NCI-H1105 treated with DMSO at 0.1 percent for 48 hours (cell line): ENCODE results near the gene C5orf58.
A peak's percentile ranks its signal among the peaks of the same experiment; 100 is the strongest.

ENCODE experiments used
- DNase-seq: peaks from one replicate; lab custom pipeline; 2025; lab: John Stamatoyannopoulos, UW

Gene C5orf58, protein sequence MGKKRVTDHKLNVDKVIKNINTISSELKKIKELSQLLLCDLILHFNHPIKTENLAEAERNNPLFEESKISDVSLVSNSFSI

GRCh38 chr5:170232786-170233185 lies at the start of gene C5orf58:
TSS of gene C5orf58 (plus strand) at chr5:170232985. CDS start at chr5:170234977, 1,992 bp downstream.
- DNase-seq, result no peak

GRCh38 chr5:170183816-170184687 lies 48.7 kb upstream of the C5orf58 start:
- peak; percentile 10 for DNase-seq

DNA sequence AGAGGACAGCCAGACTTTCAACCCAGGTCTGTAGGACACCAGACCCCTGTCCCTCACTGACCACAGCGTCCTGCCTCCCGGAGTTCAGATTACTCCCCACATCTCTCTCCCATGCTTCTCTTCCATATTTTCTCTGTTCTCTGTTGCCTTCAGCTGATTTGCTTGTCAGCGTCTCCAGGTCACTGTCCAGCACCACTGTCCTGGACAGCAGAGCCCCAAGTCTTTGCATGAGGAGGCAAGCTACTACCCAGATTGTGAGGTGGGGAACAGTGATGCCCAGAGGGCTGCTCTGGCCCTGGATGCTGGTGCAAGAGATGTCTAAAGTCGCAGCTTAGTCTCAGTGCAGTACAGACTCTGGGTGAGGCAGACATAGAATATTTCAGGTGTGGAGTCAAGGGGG lies 48.0 kb upstream of the C5orf58 start:
- no peak for DNase-seq

GRCh38 chr5:170186156-170186555 lies 46.6 kb upstream of the C5orf58 start:
- no peak for DNase-seq

DNA sequence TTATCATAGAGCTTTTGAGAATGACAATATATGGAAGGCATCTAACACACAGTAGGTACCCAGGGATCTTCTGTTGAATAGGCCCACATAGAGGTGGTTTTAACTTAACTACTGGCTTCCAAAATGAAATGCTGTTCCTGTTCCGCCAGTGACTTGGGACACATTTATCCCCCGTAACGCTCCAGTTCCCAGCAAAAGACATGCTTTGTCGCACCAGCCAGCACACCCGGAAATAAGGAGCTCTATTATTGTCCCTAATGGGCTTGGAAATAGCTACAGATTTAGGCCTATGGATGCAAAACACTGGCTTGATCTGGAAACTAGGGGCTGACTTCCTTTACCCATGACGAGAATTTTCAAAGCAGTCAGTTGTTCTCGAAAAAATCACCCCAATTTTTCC lies 45.9 kb upstream of the C5orf58 start:
- no peak for DNase-seq

GRCh38 chr5:170190436-170191134 lies 42.2 kb upstream of the C5orf58 start:
- no peak for DNase-seq

DNA sequence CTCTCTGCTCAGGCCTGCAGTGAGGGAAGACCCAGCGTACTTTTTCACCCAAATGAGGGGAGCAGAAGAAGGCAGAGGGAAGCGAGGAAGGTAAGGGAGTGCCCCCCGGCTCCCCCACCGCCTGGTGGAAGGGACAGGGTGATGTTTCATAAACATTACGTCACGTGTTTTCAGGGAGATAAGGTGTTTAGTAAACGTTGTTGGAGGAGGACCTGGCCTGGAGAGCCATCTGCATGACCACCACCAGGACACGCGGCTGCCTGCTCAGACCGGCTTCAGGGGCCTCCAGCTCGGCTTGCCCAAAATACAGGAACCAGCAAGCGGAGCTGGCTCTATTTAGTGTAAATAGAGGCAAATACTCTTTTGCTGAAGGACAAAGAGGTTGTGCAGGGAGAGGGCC lies 40.0 kb upstream of the C5orf58 start:
- DNase-seq, result no peak

DNA sequence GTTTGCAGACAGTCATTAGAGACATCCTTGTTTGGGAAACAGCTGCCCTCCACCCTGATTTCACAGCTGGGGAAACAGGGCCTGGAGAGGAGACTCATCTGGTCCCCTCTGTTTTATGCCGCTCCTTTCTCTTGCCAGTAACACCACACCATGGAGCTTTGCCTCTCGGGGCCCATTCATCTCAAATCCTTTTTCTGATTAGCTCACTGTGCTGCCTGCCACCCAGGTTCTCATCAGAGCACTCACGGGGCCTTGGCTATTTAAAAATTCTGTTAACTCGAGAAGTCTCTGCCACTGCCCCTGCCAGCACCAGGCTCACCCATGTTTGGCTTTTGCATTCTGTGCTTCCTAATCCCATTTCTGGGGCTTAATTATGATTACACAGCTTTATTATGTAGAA lies 36.8 kb upstream of the C5orf58 start:
- peak; percentile 28 for DNase-seq

DNA sequence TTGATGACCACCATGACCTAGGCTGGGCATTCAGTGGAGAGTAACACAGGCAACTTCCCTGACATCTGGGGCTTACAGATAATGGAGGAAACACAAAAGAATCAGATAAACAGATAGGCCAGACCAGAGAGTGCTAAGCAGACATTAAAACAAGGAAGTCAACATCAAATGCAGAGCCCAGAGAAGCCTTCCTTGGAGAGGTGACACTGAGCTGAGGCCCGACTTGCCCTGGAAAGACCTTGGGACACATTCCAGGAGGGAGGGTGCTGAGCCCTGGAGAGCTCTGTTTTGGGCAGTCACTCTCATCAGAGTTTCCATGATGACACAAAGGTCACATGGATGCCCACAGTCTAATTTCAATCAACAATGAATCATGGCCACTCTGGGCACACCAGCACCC lies 31.9 kb upstream of the C5orf58 start:
- DNase-seq, result no peak

DNA sequence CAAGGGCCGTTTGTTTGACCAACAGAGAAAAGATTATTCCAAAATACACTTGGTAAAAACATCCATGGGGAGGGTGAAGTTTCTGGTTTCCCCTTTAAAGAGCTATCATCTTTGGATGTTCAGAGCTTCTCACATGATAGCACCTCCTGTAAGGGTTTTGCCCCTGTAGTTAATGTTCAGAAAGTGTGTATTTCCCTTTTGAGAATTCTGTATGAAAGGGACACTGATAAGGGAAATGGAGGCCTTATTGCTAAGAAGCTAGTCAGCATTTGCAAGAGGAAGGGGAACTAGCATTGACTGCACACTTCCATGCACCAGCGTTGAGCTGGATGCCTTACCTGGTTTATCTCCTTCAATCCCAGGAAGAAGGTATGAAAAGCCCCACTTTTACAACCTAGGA lies 31.5 kb upstream of the C5orf58 start:
- no peak for DNase-seq

GRCh38 chr5:170202117-170202516 lies 30.7 kb upstream of the C5orf58 start:
- no peak for DNase-seq

GRCh38 chr5:170204202-170204601 lies 28.6 kb upstream of the C5orf58 start:
- DNase-seq, result no peak

DNA sequence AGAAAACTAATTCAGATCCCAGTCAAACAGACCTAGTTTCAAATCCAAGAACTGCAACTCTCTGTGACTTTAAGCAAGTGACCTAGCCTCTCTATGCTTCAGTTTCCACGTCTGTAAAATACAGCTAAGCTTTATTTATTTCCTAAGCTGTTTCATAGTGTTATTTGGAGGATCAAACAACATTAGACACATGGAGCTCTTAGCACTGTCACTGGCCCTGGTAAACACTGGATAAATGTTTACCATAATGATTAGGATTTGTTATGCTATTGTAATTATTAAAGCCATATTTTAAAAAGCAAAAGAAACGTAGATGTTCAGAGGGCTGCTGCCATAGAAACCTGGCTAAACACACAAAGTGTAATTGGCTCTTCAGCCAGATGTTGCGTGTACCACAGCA lies 26.6 kb upstream of the C5orf58 start:
- DNase-seq, result no peak

- DNase-seq, result no peak
Observed at GRCh38 chr5:170206958-170207357, 25.8 kb upstream of the C5orf58 start.

GRCh38 chr5:170211575-170212334 lies 21.0 kb upstream of the C5orf58 start:
- DNase-seq, result no peak

- peak; percentile 43 for DNase-seq
Observed at GRCh38 chr5:170216257-170216864, 16.4 kb upstream of the C5orf58 start.

DNA sequence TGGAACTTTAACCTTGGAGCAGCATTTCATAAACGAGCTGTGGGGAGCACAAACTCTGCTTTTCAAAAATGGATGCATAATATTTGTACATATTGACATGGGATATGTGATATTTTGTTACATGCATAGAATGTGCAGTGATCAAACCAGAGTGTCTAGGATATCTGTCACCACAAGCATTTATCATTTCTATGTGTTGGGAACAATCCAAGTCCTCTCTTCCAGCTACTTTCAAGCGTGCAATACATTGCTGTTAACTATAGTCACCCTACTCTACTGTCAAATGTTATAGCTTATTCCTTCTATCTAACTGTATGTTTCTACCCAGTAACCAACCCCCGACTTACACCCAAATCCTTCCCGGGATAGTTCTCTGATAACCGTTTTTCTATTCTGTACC lies 15.0 kb upstream of the C5orf58 start:
- no peak for DNase-seq

DNA sequence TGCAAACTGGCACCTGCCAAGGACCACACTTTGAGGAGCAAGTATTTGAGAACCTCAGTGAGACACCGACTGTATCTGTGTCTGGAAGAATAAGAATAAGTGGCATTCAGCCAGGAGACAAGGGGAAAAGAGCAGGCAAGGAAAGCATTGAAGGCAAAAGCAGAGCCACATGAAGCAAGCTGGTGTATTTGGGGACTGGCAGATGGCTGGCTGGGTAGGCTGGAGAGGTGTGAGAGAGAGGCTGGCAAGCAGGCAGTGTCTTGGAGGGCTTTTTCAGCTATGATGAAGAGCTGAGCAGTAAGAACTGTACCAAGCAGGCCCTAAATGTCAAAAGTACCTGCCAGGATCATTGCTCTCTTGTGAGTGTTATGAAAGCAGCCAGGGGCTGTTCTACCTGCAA lies 14.1 kb upstream of the C5orf58 start:
- no peak for DNase-seq

- DNase-seq, result no peak
Observed at GRCh38 chr5:170219615-170220014, 13.2 kb upstream of the C5orf58 start.

- DNase-seq, result no peak
Observed at GRCh38 chr5:170220191-170220590, 12.6 kb upstream of the C5orf58 start.

DNA sequence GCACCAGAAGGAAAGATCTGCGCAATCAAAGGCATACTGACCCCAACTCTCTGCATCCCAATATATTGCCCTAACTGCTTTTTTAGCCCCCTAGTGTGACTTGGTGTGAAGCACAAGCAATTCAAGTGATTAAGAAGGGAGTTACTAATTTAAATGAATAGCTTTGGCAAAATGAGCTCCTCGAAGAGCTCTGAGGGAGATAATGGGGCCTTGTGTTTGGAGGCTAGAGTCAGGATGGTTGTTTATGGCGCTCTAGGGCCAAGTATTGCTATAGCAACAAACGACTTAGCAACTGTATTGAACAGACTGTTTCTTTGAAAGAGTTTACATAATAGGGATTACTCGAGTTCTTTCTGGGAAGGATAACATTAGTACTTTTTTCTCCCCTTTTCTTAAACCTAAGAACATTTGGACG lies 11.5 kb upstream of the C5orf58 start:
- peak; percentile 6 for DNase-seq

GRCh38 chr5:170223360-170223759 lies 9.4 kb upstream of the C5orf58 start:
- no peak for DNase-seq
